IMR-90 (cell line): Measurements from ENCODE around the gene GGPS1. TPM values are rescaled to one million over a fixed set of nuclear protein-coding genes. Genes with fewer than 3 reads are reported as not detected.

Experiments used
- ATAC-seq: fragments of 200-7000 bp; cut with Tn5 transposase; 2 replicates; pipeline ENCODE4 v1.9.1; 2020; ENCODE audit warnings: low read depth, mild to moderate bottlenecking, moderate library complexity
- BruUV-seq: library from RNA; stranded (reverse); fragments of 400-500 nt; replicated peaks from 2 replicates; lab custom pipeline; 2021; lab: Mats Ljungman, UMichigan
- CTCF ChIA-PET: fragments of 300-600 bp; formaldehyde crosslinking; extraction: SDS; loops from one replicate; lab custom pipeline; 2021; ENCODE audit warnings: antibody characterized with exemption; lab: Yijun Ruan, JAX
- POLR2A ChIA-PET: fragments of 300-600 bp; sonication (Branson Sonifier 250); formaldehyde crosslinking; loops from one replicate; lab custom pipeline; 2022; ENCODE audit warnings: antibody characterized with exemption; ENCODE audit not compliant: unreplicated experiment; lab: Charles Lee
- DNase-seq: peaks from one replicate; pipeline ENCODE4 v3.0.0; 2013
- H2AFZ ChIP-seq: replicated peaks from 2 replicates; pipeline ENCODE3; 2013; ENCODE audit warnings: low read length, mild to moderate bottlenecking; ENCODE audit not compliant: poor library complexity
- H2AK5ac ChIP-seq: 2 replicates; pipeline ENCODE4 v1.6.1; 2013; ENCODE audit warnings: low read depth, low read length, inconsistent platforms
- H2AK9ac ChIP-seq: replicated peaks from 2 replicates; pipeline ENCODE3; 2013; ENCODE audit warnings: mild to moderate bottlenecking, low read depth, low read length, moderate library complexity; ENCODE audit not compliant: poor library complexity
- H2BK120ac ChIP-seq: 2 replicates; pipeline ENCODE4 v1.6.1; 2013; ENCODE audit warnings: low read depth, low read length, inconsistent platforms
- H2BK15ac ChIP-seq: 3 replicates; pipeline ENCODE4 v1.6.1; 2013; ENCODE audit warnings: low read depth, low read length, inconsistent platforms
- H2BK20ac ChIP-seq: 2 replicates; pipeline ENCODE4 v1.6.1; 2013; ENCODE audit warnings: low read depth, mild to moderate bottlenecking, inconsistent platforms, low read length, moderate library complexity
- H2BK5ac ChIP-seq: 2 replicates; pipeline ENCODE4 v1.6.1; 2013; ENCODE audit warnings: mild to moderate bottlenecking, low read depth, low read length, inconsistent platforms; ENCODE audit not compliant: poor library complexity, severe bottlenecking
- H3K14ac ChIP-seq: replicated peaks from 2 replicates; pipeline ENCODE4 v1.6.1; 2013; ENCODE audit warnings: low read depth, low read length, inconsistent platforms
- H3K18ac ChIP-seq: 2 replicates; pipeline ENCODE4 v1.6.1; 2013; ENCODE audit warnings: low read depth, low read length, control low read depth
- H3K23ac ChIP-seq: 2 replicates; pipeline ENCODE4 v1.6.1; 2013; ENCODE audit warnings: low read depth, low read length, inconsistent platforms
- H3K27ac ChIP-seq: 2 replicates; pipeline ENCODE4 v1.5.1; 2013; ENCODE audit warnings: mild to moderate bottlenecking, control low read depth, low read length; ENCODE audit not compliant: insufficient read depth
- H3K27me3 ChIP-seq: 2 replicates; pipeline ENCODE4 v1.6.1; 2013; ENCODE audit warnings: low read length; ENCODE audit not compliant: control insufficient read depth, insufficient read depth
- H3K36me3 ChIP-seq: 2 replicates; pipeline ENCODE4 v1.6.1; 2013; ENCODE audit warnings: low read length, mixed read lengths; ENCODE audit not compliant: control insufficient read depth, insufficient read depth
- H3K4ac ChIP-seq: 2 replicates; pipeline ENCODE4 v1.6.1; 2013; ENCODE audit warnings: low read depth, low read length, inconsistent platforms
- H3K4me1 ChIP-seq: 2 replicates; pipeline ENCODE4 v1.6.1; 2013; ENCODE audit warnings: low read length, mixed read lengths; ENCODE audit not compliant: control insufficient read depth, insufficient read depth
- H3K4me2 ChIP-seq: 2 replicates; pipeline ENCODE4 v1.6.1; 2013; ENCODE audit warnings: low read depth, mild to moderate bottlenecking, control low read depth, low read length, moderate library complexity
- H3K4me3 ChIP-seq: 2 replicates; pipeline ENCODE4 v1.5.1; 2013; ENCODE audit warnings: low read depth, mild to moderate bottlenecking, control low read depth, low read length, moderate library complexity; ENCODE audit not compliant: insufficient read depth
- H3K56ac ChIP-seq: 2 replicates; pipeline ENCODE4 v1.6.1; 2013; ENCODE audit warnings: low read length, inconsistent platforms; ENCODE audit not compliant: insufficient read depth; ENCODE audit errors: extremely low read depth
- H3K79me1 ChIP-seq, 2 experiments: 2 replicates each; pipeline ENCODE4 v1.6.1; 2013; ENCODE audit warnings: low read length in 2 of 2, inconsistent platforms in 1 of 2, low read depth in 1 of 2
- H3K9ac ChIP-seq: 2 replicates; pipeline ENCODE4 v1.6.1; 2013; ENCODE audit warnings: low read depth, low read length, control low read depth
- H3K9me1 ChIP-seq: 2 replicates; pipeline ENCODE4 v1.6.1; 2013; ENCODE audit warnings: low read length, inconsistent platforms; ENCODE audit not compliant: insufficient read depth
- H3K9me3 ChIP-seq: 2 replicates; pipeline ENCODE4 v1.6.1; 2013; ENCODE audit warnings: low read length; ENCODE audit not compliant: control insufficient read depth, insufficient read depth
- H4K20me1 ChIP-seq: 2 replicates; pipeline ENCODE4 v1.6.1; 2013; ENCODE audit warnings: low read length, inconsistent platforms; ENCODE audit not compliant: insufficient read depth
- H4K5ac ChIP-seq: 2 replicates; pipeline ENCODE4 v1.6.1; 2013; ENCODE audit warnings: mild to moderate bottlenecking, low read depth, low read length, control low read depth
- H4K8ac ChIP-seq, 2 experiments: 2 replicates each; pipeline ENCODE4 v1.6.1; 2013; ENCODE audit warnings: low read depth in 2 of 2, low read length in 2 of 2, control low read depth in 1 of 2, inconsistent platforms in 1 of 2
- H4K91ac ChIP-seq: 2 replicates; pipeline ENCODE4 v1.6.1; 2013; ENCODE audit warnings: low read depth, low read length, inconsistent platforms; ENCODE audit not compliant: insufficient read depth
- BHLHE40 ChIP-seq: fragments of 150-350 bp; IDR thresholded peaks from 2 replicates; pipeline ENCODE4 v1.6.1; 2016; ENCODE audit warnings: mild to moderate bottlenecking, low read depth, low read length
- CEBPB ChIP-seq: IDR thresholded peaks from 2 replicates; pipeline ENCODE4 v1.6.1; 2012; ENCODE audit warnings: low read depth, low read length, improper control_type of control experiment
- CHD1 ChIP-seq: IDR thresholded peaks from 2 replicates; pipeline ENCODE4 v1.6.1; 2012; ENCODE audit warnings: low read depth, low read length, improper control_type of control experiment
- CTCF ChIP-seq: conservative IDR thresholded peaks from 2 replicates; pipeline ENCODE4 v1.5.1; 2012; ENCODE audit warnings: mild to moderate bottlenecking, low read depth, low read length, improper control_type of control experiment
- ELK1 ChIP-seq: fragments of 150-350 bp; IDR thresholded peaks from 2 replicates; pipeline ENCODE4 v1.6.1; 2016; ENCODE audit warnings: low read depth, mild to moderate bottlenecking, low read length, moderate library complexity, borderline replicate concordance
- FOS ChIP-seq: fragments of 150-350 bp; IDR thresholded peaks from 2 replicates; pipeline ENCODE4 v1.6.1; 2016; ENCODE audit warnings: low read depth, low read length
- MAFK ChIP-seq: IDR thresholded peaks from 2 replicates; pipeline ENCODE4 v1.6.1; 2012; ENCODE audit warnings: low read depth, low read length, improper control_type of control experiment
- MAZ ChIP-seq: IDR thresholded peaks from 2 replicates; pipeline ENCODE4 v1.6.1; 2012; ENCODE audit warnings: low read depth, mild to moderate bottlenecking, low read length, improper control_type of control experiment, moderate library complexity, borderline replicate concordance
- MXI1 ChIP-seq: IDR thresholded peaks from 2 replicates; pipeline ENCODE4 v1.6.1; 2012; ENCODE audit warnings: low read depth, mild to moderate bottlenecking, low read length, moderate library complexity, borderline replicate concordance
- NFE2L2 ChIP-seq: fragments of 150-350 bp; IDR thresholded peaks from 2 replicates; pipeline ENCODE4 v1.6.1; 2016; ENCODE audit warnings: low read depth, mild to moderate bottlenecking, low read length
- POLR2A ChIP-seq: IDR thresholded peaks from 2 replicates; pipeline ENCODE4 v1.6.1; 2012; ENCODE audit warnings: mild to moderate bottlenecking, low read depth, low read length
- RAD21 ChIP-seq: IDR thresholded peaks from 2 replicates; pipeline ENCODE4 v1.6.1; 2012; ENCODE audit warnings: low read length, improper control_type of control experiment
- RCOR1 ChIP-seq: IDR thresholded peaks from 2 replicates; pipeline ENCODE4 v1.6.1; 2012; ENCODE audit warnings: mild to moderate bottlenecking, low read length, improper control_type of control experiment; ENCODE audit not compliant: insufficient replicate concordance
- RFX5 ChIP-seq: IDR thresholded peaks from 2 replicates; pipeline ENCODE4 v1.8.0; 2012; ENCODE audit warnings: low read depth, mild to moderate bottlenecking, low read length, moderate library complexity
- SMC3 ChIP-seq: fragments of 150-350 bp; IDR thresholded peaks from 2 replicates; pipeline ENCODE4 v1.6.1; 2016; ENCODE audit warnings: low read depth, mild to moderate bottlenecking, antibody characterized with exemption, low read length, moderate library complexity
- USF2 ChIP-seq: fragments of 150-350 bp; IDR thresholded peaks from 2 replicates; pipeline ENCODE4 v1.6.1; 2017; ENCODE audit warnings: mild to moderate bottlenecking, antibody characterized with exemption, low read length, low read depth
- WGBS, 2 experiments: methylation state at CpG; one replicate each; pipeline versions ENCODE4 v1.1.5 to v1.1.7; 2013; ENCODE audit warnings: missing lambda C conversion rate in 2 of 2; ENCODE audit not compliant: insufficient read length in 1 of 2; ENCODE audit errors: extremely low coverage in 2 of 2; 5-methylcytosine and 5-hydroxymethylcytosine counted together
- dilution Hi-C: fragments of 300-500 bp; cut with HindIII; formaldehyde crosslinking; loops from one replicate; pipeline ENCODE4 v1.14.3; 2018; ENCODE audit warnings: low sequenced_read_pairs; ENCODE audit not compliant: unreplicated experiment
- in situ Hi-C: fragments of 300-500 bp; cut with MboI; formaldehyde crosslinking; loops from 3 replicates; pipeline ENCODE4 v1.14.3; 2019; ENCODE audit warnings: low sequenced_read_pairs, inconsistent platforms, mixed read lengths
- intact Hi-C: fragments of 100-400 bp; cut with micrococcal nuclease; formaldehyde crosslinking; loops from 2 replicates; pipeline ENCODE4 v1.10.0; 2022
- polyA plus RNA-seq, 3 experiments: library from polyadenylated mRNA; depleted of rRNA; stranded (reverse); fragments of >200 nt; gene quantifications; 2 replicates each; pipeline ENCODE4 v1.2.3, GENCODE V29; 2012; ENCODE audit warnings: low replicate concordance in 1 of 3
- total RNA-seq: library from RNA; depleted of rRNA; stranded (reverse); fragments of >200 nt; gene quantifications from 2 replicates; pipeline ENCODE4 v1.2.3, GENCODE V29; 2012

The GGPS1 gene
- total and polyA plus RNA-seq, 2 of the 4 experiments (the other 2 are of a cell fraction): 16.4 to 21.5 TPM

GRCh38 chr1:235299169-235299858 lies 29.1 kb upstream of the GGPS1 start:
- H3K36me3 ChIP-seq: no peaks in the 10 kb centered on the region
- no TSS peak for BruUV-seq
- no peaks in the 10 kb centered on the region for H3K9me3 ChIP-seq
- no peak overlapping the region for H3K9ac ChIP-seq
- H3K9me1 ChIP-seq: peaks cover 12% of the 10 kb centered on the region
- H3K4me1 ChIP-seq: peaks cover 4% of the 10 kb centered on the region; the same call in 1 of the 2 replicates
- H4K20me1 ChIP-seq: peaks cover 83% of the 10 kb centered on the region
- WGBS, 2 experiments: 100% methylated on average over 1 of the region's 10 CpGs; no CpG with 5 or more reads in 1 of the 2 experiments
- intact Hi-C loops (no loop called here), dilution Hi-C loops (no loop called here), in situ Hi-C loops (no loop called here)
- H2BK15ac ChIP-seq: no peak overlapping the region
- no peak overlapping the region for H2BK120ac ChIP-seq
- no peak overlapping the region for H3K14ac ChIP-seq
- no peak overlapping the region for H4K91ac ChIP-seq
- no peak overlapping the region for H3K23ac ChIP-seq
- H2AFZ ChIP-seq: no peak overlapping the region
- ATAC-seq (no peak), DNase-seq (no peak)
- H2BK5ac ChIP-seq: no peak overlapping the region
- no peak overlapping the region for H3K4me2 ChIP-seq
- H4K5ac ChIP-seq: no peak overlapping the region
- no peak overlapping the region for H3K4ac ChIP-seq
- H3K18ac ChIP-seq: no peak overlapping the region
- no peak overlapping the region for H3K4me3 ChIP-seq
- no peak overlapping the region for H4K8ac ChIP-seq
- H3K27me3 ChIP-seq: no peaks in the 10 kb centered on the region
- CTCF ChIA-PET: interaction anchor here (0.6 kb wide), 1 partner anchor 22 kb away, joined by 8 read pairs; no protein-coding TSS in a partner anchor
- H2AK9ac ChIP-seq: no peak overlapping the region
- POLR2A ChIA-PET: no interaction called here
- no peak overlapping the region for H3K27ac ChIP-seq
- no peak overlapping the region for H2AK5ac ChIP-seq
- H3K79me1 ChIP-seq: peaks cover 5 to 62% of the 10 kb centered on the region in 2 experiments
- TF ChIP-seq USF2 (no peak), RFX5 (no peak), MXI1 (no peak), MAFK (no peak), MAZ (no peak), SMC3 (no peak), POLR2A (no peak), FOS (no peak), CEBPB (no peak), RCOR1 (no peak), CHD1 (no peak), ELK1 (no peak), RAD21 (no peak), CTCF (no peak), BHLHE40 (no peak), NFE2L2 (no peak)
- no peak overlapping the region for H2BK20ac ChIP-seq
- H3K56ac ChIP-seq: no peak overlapping the region
